Activated CD4-positive, alpha-beta T cell treated with anti-CD3 and anti-CD28 coated beads, Interleukin-2, amount 50 U/mL, for 24 hours (primary cell): ENCODE results near the gene ENKUR.
A peak's percentile ranks its signal among the peaks of the same experiment; 100 is the strongest.
"Not testable (repeated sequence)": the region's sequence is repeated elsewhere in the genome, so short reads cannot be mapped to it uniquely, and the experiment has no call there.

Experiments used
- DNase-seq, 2 donors: peaks; one replicate each; pipeline ENCODE4 v3.0.0-alpha.2; 2020; ENCODE audit warnings: low read depth in 1 of 2, low spot score in 1 of 2

ENKUR gene

GRCh38 chr10:24979685-24980084 lies 36.3 kb downstream of the ENKUR start:
- DNase-seq = no peak

- no peak for DNase-seq
These were observed 41.0 kb downstream of the ENKUR start for GRCh38 chr10:24974976-24975375.

GRCh38 chr10:24973163-24973562 lies 42.8 kb downstream of the ENKUR start:
- DNase-seq = no peak

- DNase-seq = no peak
These were observed 44.6 kb downstream of the ENKUR start for GRCh38 chr10:24971374-24971773.

GRCh38 chr10:24969841-24970281 lies 46.1 kb downstream of the ENKUR start:
- no peak for DNase-seq

- not testable (repeated sequence) for DNase-seq
These were observed 47.0 kb downstream of the ENKUR start for GRCh38 chr10:24968951-24969350.

GRCh38 chr10:24968349-24968748 lies 47.6 kb downstream of the ENKUR start:
- no peak for DNase-seq

- no peak for DNase-seq
These were observed 48.9 kb downstream of the ENKUR start for GRCh38 chr10:24966962-24967481.

- DNase-seq = no peak
These were observed 50.9 kb downstream of the ENKUR start for GRCh38 chr10:24965051-24965450.

GRCh38 chr10:24963521-24964041 lies 52.4 kb downstream of the ENKUR start:
- DNase-seq = no peak

- peak in 1 of 2 donors; percentile 1 for DNase-seq
These were observed 53.0 kb downstream of the ENKUR start for GRCh38 chr10:24962995-24963394.

GRCh38 chr10:24961582-24961981 lies 54.4 kb downstream of the ENKUR start:
- DNase-seq = no peak

GRCh38 chr10:24959382-24959730 lies 56.6 kb downstream of the ENKUR start:
- DNase-seq = no peak

- no peak for DNase-seq
These were observed 57.1 kb downstream of the ENKUR start for GRCh38 chr10:24958721-24959381.

GRCh38 chr10:24958091-24958720 lies 57.8 kb downstream of the ENKUR start:
- DNase-seq = no peak

- not testable (repeated sequence) for DNase-seq
These were observed 58.3 kb downstream of the ENKUR start for GRCh38 chr10:24957624-24958051.

GRCh38 chr10:24953675-24954074 lies 62.3 kb downstream of the ENKUR start:
- no peak for DNase-seq

- DNase-seq = peak; percentile 8 to 12
These were observed 63.0 kb downstream of the ENKUR start for GRCh38 chr10:24952707-24953645.

GRCh38 chr10:24952143-24952706 lies 63.7 kb downstream of the ENKUR start, which contains the start of gene PRTFDC1:
PRTFDC1 (minus strand) TSS chr10:24952606; CDS start chr10:24952575, 31 bp downstream.
- peak in 1 of 2 donors; percentile 4 for DNase-seq

GRCh38 chr10:24951201-24952142 lies 64.5 kb downstream of the ENKUR start:
- no peak for DNase-seq
